ENCODE results near the gene TAMM41. TPM values are rescaled to one million over a fixed set of nuclear protein-coding genes. Genes with fewer than 3 reads are reported as not detected.

TAMM41 gene
- total and polyA plus RNA-seq, 9 of the 15 experiments (the other 6 are each of a cell fraction or from before 2014, with no cell fraction given) = 8.6 to 74.6 (median 29.3) TPM

GRCh38 chr3:11799791-11800190 is 46.9 kb downstream of the TAMM41 start:
- BruUV-seq (replicated peaks) = no TSS peak
- H3K36me3 ChIP-seq (ENCODE audit: control insufficient read depth, insufficient read depth, low read length) = peaks cover 70% of the 10 kb centered on the region
- H3K4me3 ChIP-seq = no peak overlapping the region
- intact Hi-C loops (cut with micrococcal nuclease) (loop anchor here (5.0 kb wide), 1 partner anchor 142 kb away; no protein-coding TSS in a partner anchor), in situ Hi-C loops (cut with MboI) (no loop called here)
- no peak overlapping the region for H3K9ac ChIP-seq (ENCODE audit: insufficient read depth in 1 of 2, low read depth in 2 of 2, low read length in 2 of 2)
- no peak for DNase-seq (ENCODE audit: extremely low read depth in 1 of 4, low spot score in 3 of 4)
- 50% methylated on average over 1 of the region's 1 CpG for WGBS (ENCODE audit: insufficient coverage, low coverage, missing lambda C conversion rate)
- H3K4me1 ChIP-seq (replicated peaks in 1 of 2; ENCODE audit: control insufficient read depth in 2 of 2, insufficient read depth in 2 of 2, low read length in 2 of 2) = no peaks in the 10 kb centered on the region
- CTCF ChIA-PET (ENCODE audit: low intra/inter-chr PET ratio) = no interaction called here
- no peak overlapping the region for H3K27ac ChIP-seq (ENCODE audit: extremely low read depth, low read depth, low read length)
- POLR2A ChIA-PET = no interaction called here
- no peak for ATAC-seq
- H3K9me3 ChIP-seq (replicated peaks; ENCODE audit: control insufficient read depth, insufficient read depth, low read depth, low read length) = no peaks in the 10 kb centered on the region
- FAIRE-seq = no peak
- H3K27me3 ChIP-seq (ENCODE audit: control insufficient read depth in 2 of 2, insufficient read depth in 2 of 2, low read length in 2 of 2) = no peaks in the 10 kb centered on the region
- no peak for TF ChIP-seq ARID2 (IDR thresholded peaks at IDR 0.05)
- TF ChIP-seq MXI1 (IDR thresholded peaks at IDR 0.05; ENCODE audit: low read depth, low read length) = no peak
- TF ChIP-seq ZNF408 (CRISPR knock-in tag; IDR thresholded peaks at IDR 0.05; ENCODE audit: low read depth) = no peak
- no peak for TF ChIP-seq PTBP1 (IDR thresholded peaks at IDR 0.05; ENCODE audit: low read depth, low read length)
- TF ChIP-seq L3MBTL2 (IDR thresholded peaks at IDR 0.05) = no peak
- no peak for TF ChIP-seq NFXL1 (CRISPR knock-in tag; IDR thresholded peaks at IDR 0.05)
- no peak for TF ChIP-seq IRF9 (tag; IDR thresholded peaks at IDR 0.05)
- TF ChIP-seq TBL1XR1 (IDR thresholded peaks at IDR 0.05; ENCODE audit: low read length in 2 of 2) = no peak
- no peak for TF ChIP-seq ZNF696 (CRISPR knock-in tag; conservative IDR thresholded peaks at IDR 0.05)
- TF ChIP-seq ZBTB17 (CRISPR knock-in tag; IDR thresholded peaks at IDR 0.05) = no peak
- TF ChIP-seq HNRNPLL (IDR thresholded peaks at IDR 0.05; ENCODE audit: low read depth, low read length, poor library complexity, severe bottlenecking) = no peak
- TF ChIP-seq SREBF2 (CRISPR knock-in tag; IDR thresholded peaks at IDR 0.05) = no peak
- TF ChIP-seq CREB1 (IDR thresholded peaks at IDR 0.05) = no peak
- TF ChIP-seq CREB1 (CRISPR knock-in tag; IDR thresholded peaks at IDR 0.05) = no peak
- no peak for TF ChIP-seq ZNF12 (CRISPR knock-in tag; IDR thresholded peaks at IDR 0.05)
- TF ChIP-seq AFF4 (CRISPR knock-in tag; IDR thresholded peaks at IDR 0.05) = no peak
- no peak for TF ChIP-seq ZNF253 (CRISPR knock-in tag; conservative IDR thresholded peaks at IDR 0.05)
- H3K79me2 ChIP-seq (ENCODE audit: control insufficient read depth, insufficient read depth, low read length) = no peaks in the 10 kb centered on the region
- H3K9me1 ChIP-seq (ENCODE audit: control insufficient read depth, insufficient read depth, low read length) = no peaks in the 10 kb centered on the region
- no peak overlapping the region for H2AFZ ChIP-seq (ENCODE audit: low read depth, low read length)
- H4K20me1 ChIP-seq (replicated peaks; ENCODE audit: control insufficient read depth, insufficient read depth, low read length) = no peaks in the 10 kb centered on the region
- H3K4me2 ChIP-seq (ENCODE audit: insufficient read depth, low read length) = no peak overlapping the region

Data from K562 (cell line).